ENCODE data around the gene GAK.

- TF ChIP-seq CTCF (IDR thresholded peaks at IDR 0.05) (no peak), EZH2phosphoT487 (IDR thresholded peaks at IDR 0.05) (no peak)
Measured at GRCh38 chr4:831483-831805, 100.7 kb downstream of the GAK start.
